GM12872 (cell line): ENCODE data around the gene NPL.

Source experiments
- CTCF ChIP-seq: IDR thresholded peaks from 3 replicates; pipeline ENCODE4 v1.5.1; 2011; ENCODE audit warnings: low read depth, mild to moderate bottlenecking, low read length, moderate library complexity; ENCODE audit not compliant: insufficient read depth

Gene NPL

GRCh38 chr1:182857212-182857611, 67.6 kb downstream of the NPL start:
- TF ChIP-seq CTCF = no peak

- no peak for TF ChIP-seq CTCF
Observed at GRCh38 chr1:182860658-182861057, 71.1 kb downstream of the NPL start.

- TF ChIP-seq CTCF = no peak
Observed at GRCh38 chr1:182861994-182862393, 72.4 kb downstream of the NPL start.

GRCh38 chr1:182862827-182863226, 73.3 kb downstream of the NPL start:
- TF ChIP-seq CTCF = no peak

GRCh38 chr1:182863940-182864339, 74.4 kb downstream of the NPL start:
- no peak for TF ChIP-seq CTCF

GRCh38 chr1:182867861-182868260, 78.3 kb downstream of the NPL start:
- no peak for TF ChIP-seq CTCF

GRCh38 chr1:182869241-182869666, 79.7 kb downstream of the NPL start:
- TF ChIP-seq CTCF = no peak

- TF ChIP-seq CTCF = no peak
Observed at GRCh38 chr1:182872881-182873280, 83.3 kb downstream of the NPL start.
